NCI-H510A treated with DMSO at 0.1 percent for 48 hours (cell line): ENCODE measurements around the gene LHFPL3.
"Not testable (repeated sequence)": the region's sequence is repeated elsewhere in the genome, so short reads cannot be mapped to it uniquely, and the experiment has no call there.

Source experiments
- DNase-seq: peaks from one replicate; lab custom pipeline; 2025; lab: John Stamatoyannopoulos, UW

LHFPL3 gene

DNA sequence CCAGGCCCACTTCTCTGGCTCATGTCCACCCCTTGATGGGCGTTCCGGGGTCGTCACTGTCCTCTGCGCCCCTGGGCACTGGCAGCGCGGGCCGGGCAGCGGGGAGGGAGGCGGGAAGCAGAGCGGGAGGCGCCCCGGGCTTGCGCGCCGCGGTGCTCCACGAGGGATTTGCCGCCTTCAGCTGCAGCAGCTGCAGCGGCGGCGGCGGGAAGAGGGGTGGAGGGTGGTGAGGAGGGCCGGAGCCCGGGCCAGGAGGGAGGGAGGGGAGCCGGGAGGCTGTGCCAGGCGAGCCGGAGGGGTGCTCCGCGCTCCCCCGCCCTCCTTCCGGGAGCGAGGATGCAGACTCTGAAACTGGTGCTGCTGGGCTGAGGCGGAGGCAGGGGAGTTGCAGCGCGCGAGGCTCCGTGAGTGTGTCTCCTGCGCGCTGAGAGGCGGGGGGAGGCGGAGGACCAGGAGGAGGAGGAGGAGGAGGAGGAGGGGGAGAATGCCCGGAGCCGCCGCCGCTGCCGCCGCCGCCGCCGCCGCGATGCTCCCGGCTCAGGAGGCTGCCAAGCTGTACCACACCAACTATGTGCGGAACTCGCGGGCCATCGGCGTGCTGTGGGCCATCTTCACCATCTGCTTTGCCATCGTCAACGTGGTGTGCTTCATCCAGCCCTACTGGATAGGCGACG lies at the start of gene LHFPL3:
Gene LHFPL3, plus strand, starts transcription at position 308 of the 674 bp plus-strand sequence.
- peak; percentile 28 for DNase-seq

DNA sequence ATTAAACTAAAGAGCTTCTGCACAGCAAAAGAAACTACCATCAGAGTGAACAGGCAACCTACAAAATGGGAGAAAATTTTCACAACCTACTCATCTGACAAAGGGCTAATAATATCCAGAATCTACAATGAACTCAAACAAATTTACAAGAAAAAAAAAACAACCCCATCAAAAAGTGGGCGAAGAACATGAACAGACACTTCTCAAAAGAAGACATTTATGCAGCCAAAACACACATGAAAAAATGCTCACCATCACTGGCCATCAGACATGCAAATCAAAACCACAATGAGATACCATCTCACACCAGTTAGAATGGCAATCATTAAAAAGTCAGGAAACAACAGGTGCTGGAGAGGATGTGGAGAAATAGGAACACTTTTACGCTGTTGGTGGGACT lies 46.7 kb upstream of the LHFPL3 start:
- DNase-seq, result not testable (repeated sequence)

DNA sequence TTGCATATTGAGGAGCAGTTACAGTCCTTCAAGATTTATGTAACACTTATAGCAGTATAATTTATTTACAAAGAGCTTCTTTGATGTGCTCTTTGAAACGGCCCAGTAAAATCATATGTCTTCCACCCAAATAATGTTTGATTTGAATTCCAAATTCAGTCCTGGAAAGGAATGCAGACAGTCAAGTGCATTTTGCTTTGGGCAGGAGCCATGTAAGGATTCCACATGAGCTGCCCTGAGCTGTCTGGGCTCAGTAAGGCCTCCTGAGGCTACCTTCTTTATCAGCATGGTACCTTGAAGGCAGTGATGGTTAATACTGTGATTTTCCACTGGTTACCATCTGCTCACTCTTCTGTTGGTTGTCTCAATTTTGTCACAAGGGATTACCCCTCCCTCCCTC lies 41.6 kb upstream of the LHFPL3 start:
- no peak for DNase-seq

DNA sequence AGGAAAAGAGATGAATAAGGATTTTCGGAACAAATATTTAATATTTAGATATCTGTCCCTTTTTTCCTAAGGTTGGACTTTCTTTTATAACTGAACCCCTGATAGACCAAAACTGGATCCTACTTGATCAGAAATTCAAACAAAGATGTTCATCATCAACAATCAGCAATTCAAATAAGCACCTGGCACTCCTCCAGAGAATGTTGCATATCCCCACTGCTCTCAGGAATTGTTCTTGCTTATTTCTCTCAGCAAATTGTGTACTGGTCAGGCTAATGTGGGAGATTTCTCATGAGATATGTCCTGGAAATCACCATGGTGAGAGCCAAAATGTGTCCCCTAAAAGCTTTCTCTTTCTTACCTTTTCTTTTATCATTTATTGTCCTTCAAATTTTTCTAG lies 40.3 kb upstream of the LHFPL3 start:
- no peak for DNase-seq

DNA sequence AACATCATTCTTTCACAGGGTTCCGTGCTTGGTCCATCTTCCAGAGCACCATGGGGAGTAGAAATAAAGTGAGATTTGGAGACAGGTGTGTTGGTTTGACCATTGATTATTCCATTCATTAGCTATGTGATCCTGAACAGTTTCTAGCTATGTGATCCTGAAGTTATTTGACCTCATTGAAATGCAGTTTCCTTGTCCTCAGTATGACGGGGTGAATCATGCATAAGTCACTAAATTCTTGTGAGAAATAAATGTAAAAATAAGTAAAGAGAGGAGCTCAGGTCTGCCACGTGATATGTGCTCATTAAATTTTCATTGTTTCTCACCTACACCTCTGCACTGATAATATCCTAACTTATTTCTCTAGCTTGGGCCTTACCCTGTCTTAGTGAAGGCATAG lies 34.1 kb upstream of the LHFPL3 start:
- no peak for DNase-seq

DNA sequence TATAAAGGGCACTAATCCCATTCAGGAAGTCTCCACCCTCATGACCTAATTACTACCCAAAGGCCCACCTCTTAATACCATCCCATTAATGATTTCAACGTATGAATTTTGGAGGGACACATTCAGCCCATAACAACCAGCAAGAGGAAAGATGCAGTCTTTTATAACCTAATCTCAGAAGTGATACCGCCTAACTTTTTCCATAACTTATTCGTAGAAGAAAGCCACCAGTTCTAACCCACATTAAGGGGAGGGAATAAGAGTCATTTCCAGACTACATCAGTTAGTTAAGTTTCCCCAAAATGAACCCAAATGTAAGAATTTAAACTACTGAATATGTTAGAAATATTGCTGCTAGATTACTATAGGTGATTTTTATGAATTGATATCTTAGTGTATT lies 32.1 kb upstream of the LHFPL3 start:
- no peak for DNase-seq

DNA sequence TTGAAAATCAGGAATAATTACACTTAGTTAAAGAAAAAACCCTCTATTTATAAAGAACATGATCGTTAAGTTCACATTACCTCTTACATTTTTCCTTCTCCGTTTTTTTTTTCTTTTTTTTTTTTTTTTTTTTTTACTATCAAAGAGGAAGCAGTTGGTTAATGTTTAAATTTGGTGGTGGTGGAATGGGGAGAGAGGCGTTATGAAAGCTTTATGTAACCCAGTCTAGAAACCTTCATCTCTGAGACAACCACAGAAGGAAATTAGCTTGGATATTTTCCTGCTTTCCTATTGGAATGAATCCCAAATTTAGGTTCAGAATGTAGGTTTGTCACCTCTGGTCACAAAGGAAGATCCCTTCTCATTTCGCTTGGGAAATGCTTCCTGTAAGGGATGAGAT lies 31.5 kb upstream of the LHFPL3 start:
- DNase-seq, result no peak

DNA sequence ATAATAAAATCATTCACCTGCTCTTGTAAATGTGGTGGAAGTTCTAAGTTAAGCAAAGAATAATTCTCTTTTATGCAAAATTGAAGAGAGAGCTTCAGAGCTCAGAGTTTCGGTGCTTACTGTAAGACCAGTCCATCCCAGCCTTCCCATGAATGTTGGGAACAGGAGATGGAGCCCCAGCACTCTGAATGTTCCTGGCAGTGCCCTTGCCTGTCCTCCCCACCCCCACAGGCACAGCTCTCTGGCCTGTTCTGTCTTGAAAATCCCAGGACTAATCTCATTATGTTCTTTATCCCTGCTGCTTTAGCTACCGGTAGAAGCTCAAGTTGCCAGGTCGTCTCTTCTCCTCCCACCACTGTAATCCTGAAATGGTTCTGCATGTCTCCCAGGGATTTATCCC lies 29.1 kb upstream of the LHFPL3 start:
- DNase-seq, result no peak

DNA sequence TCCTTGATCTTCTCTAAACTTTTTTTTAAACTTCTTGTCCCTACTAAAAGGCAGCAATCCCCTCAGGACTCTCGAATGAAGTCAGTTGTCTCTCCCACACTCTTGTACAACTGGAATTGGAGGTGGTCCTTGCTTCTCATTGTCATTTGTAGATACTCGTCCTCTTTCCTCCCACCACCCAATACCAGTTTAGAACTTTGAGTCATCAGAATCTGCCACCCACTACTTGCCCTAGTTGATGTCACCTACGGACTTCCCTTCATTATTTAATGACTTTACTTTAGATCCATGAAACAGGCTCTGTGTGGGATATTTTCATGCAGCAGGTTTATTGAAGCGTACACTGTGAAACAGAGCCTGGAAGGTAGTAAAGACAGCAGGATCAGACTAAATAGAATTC lies 28.6 kb upstream of the LHFPL3 start:
- DNase-seq, result no peak

DNA sequence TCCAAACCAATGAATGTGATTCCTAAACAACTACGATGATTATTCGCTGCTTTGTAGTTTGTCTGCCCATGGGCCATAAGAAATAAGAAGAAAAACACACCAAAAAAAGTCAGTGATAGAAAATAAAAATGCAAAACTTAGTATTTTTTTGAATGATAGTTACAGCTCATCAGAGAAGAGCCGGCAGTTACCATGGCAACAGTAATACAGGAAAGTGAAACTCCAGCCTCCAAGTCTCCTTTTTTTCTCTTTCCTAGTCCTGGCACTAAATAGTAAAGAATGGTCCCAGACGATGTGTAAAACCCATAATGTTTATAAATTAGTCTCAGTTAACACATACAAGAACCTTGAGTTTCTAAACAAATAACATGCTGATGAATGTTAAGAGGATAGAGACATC lies 21.6 kb upstream of the LHFPL3 start:
- DNase-seq, result no peak

DNA sequence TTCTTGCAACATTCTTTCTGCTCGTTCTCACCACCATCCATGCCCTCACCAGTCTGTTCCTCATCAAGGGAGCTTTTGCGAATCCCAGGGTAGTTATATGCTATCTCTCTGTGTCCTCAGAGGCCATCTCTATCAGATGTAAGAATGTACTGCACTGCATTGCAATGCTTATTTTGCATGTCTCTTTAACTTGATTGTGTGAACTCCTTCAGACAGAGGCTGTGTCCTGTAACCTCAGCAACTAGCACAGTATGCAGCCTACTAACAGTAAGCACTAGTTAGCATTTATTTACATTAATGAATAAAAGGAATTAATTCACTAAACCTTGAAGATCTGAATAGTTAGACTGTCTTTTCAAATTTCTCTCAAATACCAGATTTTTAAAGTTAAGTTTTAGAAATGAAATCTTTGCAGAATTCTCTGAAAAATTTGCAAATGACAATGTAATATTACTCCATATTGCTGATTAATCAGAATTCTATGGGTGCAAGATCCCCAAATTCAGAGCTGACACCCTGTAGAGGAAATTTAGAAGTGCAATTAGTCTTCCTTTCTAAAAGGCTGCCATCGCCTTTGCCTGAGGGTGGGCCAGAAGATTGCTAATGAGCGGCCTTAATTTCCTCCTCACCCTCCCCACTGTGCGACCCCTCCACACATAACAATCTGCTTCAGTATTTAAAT lies 10.3 kb upstream of the LHFPL3 start:
- DNase-seq, result no peak

DNA sequence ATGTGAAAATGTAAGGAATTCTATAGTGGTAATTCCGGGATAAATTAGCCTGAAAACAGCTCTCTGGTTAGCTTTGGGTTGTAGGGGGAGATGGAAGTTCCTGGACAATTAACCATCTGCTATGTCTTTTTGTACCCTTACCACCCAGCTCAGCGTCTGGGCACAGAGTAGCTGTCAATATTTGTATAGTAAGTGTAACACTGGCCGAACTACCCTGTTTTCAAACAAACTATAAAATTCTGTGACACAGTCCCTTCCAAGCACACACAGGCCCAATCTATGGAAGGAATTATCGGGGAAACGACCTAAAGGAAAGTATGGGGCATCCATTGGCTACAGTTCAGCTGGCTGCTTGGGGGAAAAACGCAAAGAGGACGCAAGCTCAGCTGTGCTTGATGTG lies 869 bp upstream of the LHFPL3 start:
- DNase-seq, result no peak

DNA sequence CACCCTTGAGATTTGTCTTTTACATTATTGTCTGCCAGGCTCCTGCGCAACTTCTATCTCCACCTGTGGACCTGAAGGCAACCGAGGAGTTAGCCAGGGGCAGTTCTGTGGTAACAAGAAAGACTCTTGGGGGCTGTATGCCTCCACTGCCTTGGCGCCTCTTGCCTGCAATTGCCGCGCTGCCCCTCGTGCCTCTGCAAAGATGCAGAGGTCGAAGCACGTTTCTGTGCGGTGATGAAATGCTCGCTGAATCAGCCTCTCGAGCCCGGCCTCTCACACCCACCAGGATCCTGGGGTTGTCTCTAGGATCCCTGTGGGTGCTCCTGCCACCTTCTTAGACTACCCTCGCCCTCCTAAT lies 486 bp upstream of the LHFPL3 start:
- DNase-seq, result no peak

DNA sequence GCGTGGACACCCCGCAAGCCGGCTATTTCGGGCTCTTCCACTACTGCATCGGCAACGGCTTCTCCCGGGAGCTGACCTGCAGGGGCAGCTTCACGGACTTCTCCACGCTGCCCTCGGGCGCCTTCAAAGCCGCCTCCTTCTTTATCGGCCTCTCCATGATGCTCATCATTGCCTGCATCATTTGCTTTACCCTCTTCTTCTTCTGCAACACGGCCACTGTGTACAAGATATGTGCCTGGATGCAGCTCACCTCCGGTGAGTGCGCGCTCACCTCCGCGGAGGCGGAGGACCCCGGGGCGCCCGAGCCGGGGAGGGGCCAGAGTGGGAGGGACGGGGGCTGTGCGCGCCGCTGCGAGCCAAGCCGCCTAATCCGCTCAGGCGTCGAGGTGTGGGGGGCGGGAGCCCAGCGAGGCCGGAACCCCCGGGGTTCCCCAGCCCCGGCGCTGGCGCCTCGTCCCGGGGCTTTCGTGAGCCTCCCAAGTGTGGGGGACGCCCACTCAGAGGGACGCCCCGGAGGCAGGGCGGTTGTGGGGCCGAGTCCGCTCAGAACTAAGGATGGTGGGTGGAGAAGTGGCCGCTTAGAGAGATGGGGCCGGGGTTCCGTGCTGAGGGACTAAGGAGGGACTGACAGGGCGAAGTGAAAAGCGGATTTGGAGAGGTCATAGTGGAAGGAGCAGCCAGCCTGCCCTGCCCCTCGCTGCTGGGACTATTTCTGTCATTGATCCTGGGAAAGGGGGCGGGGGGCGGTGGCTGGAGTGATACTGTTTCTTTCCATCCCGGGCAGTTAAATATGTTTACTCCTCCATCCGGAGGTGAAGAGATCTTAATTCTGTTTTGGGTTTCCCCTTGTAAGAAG lies 795 bp downstream of the LHFPL3 start:
- no peak for DNase-seq

DNA sequence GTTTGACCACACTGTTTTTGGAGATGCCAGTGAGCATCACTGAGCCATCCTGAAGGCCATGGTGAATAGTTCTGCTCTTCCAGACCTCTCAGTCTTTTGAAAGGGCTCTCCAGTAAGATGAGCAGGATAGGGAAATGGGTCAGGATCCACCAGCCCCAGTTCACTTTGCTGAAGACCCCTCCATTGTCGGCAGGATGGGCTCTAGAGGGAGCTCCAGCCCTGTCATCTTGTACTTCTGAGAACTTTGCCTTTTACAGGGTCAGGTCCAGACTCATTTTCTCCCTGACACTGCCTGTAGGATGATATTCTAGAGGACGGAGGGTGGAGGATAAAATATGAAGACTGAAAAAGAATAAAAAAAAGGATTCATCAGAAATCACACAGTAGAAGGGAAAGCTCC lies 13.1 kb downstream of the LHFPL3 start:
- DNase-seq, result peak; percentile 5

DNA sequence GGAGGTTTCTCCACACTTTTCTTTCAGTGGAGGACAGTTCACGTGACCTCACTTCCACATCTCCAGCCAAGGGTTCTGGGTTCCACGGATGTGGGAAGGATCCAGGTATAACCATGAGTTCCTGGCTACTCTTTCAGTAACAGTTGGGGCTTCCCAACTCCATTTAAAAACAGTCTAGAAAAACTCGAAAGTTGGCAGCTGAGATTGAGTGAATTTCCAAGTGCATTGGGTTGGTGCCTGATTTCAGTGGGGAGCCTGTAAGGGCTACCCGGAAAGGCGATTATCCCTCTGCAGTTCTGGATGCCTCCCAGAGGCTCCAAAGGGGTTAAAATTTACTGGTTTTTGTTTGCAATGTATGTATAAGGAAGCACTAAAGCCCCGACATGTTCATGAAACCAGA lies 24.3 kb downstream of the LHFPL3 start:
- DNase-seq, result no peak

DNA sequence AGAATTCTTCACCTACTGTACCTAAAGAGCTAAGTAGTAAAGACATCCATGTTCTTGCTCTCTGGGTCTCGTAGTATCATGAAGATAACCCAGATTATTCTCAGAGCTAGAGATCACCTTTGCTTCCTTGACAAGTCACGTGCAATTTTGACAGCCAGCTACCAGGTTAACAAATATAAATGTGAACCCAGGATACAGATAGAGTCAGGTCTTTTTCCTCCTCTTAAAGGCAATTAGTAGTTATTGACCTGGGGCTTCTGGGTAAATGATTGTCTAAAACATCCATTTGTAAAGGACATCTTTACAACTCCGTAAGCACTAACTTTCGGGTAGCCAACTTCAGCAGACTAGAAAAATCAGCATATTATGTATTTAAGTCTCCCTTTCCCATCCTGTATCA lies 28.8 kb downstream of the LHFPL3 start:
- no peak for DNase-seq

DNA sequence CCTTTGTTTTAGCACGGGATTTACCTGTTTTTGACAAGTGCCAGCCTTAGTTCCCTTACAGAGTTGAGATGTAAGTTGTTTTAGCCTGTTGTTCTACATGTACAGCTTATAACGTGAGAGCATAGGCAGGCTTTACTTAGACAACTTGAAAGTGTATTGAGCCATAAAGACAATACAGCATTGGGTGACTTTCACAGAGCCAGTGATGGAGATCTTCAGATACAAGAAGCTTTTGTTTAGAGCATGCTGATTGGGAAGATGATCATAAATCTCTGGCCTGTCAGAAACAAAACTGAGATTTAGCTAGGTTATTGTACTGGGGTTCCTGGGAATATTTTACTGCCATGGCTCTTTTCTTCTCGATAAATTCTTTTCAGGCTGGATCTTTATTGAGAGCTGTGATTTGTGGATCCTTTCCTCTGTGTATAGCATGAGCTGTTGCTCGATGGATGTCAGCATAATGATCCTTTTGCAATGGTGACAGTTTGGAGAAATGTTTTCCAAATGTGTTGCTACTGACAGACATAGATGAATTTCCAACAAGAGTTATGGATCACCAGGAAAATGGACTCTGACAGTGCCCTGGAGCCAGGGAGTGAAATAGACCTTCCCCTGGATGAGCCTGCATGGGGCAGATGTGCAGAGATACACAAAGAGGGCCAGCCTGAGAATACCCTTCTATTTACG lies 30.2 kb downstream of the LHFPL3 start:
- no peak for DNase-seq

DNA sequence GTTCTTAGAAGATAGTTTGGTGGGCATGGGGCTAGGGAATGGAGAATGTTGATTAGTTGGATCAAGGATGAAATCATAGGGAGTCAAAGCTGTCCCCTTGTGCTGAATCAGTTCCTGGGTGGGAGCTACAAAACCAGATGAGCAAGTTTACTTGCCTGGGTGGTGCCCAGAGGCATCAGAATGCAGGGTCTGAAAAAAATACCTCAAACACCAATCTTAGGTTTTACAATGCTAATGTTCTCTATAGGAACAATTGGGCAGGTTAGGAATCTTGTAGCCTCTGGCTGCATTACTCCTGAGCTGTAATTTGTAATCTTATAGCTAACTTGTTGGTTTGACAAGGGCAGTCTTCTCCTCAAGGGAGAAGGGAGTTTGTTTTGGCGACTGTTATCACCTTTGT lies 34.4 kb downstream of the LHFPL3 start:
- no peak for DNase-seq

DNA sequence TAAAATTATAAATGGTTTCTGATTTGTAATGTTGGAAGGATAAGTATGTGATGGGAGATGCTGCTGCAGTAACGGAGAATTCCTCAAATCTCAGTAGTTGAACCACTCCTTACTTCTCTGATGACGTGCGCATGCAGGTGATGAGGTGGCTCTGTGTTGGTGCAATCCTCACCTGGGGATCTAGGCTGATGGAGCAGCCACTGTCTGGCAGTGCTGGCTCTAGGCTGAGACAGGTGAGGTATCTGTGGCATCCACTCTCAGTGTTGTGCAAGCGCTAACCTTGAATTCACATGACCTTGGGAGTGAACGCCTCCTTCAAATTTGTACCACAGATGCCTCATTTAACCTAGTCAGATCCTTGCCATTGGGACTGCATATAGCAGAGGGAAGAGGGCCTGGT lies 35.0 kb downstream of the LHFPL3 start:
- DNase-seq, result no peak

DNA sequence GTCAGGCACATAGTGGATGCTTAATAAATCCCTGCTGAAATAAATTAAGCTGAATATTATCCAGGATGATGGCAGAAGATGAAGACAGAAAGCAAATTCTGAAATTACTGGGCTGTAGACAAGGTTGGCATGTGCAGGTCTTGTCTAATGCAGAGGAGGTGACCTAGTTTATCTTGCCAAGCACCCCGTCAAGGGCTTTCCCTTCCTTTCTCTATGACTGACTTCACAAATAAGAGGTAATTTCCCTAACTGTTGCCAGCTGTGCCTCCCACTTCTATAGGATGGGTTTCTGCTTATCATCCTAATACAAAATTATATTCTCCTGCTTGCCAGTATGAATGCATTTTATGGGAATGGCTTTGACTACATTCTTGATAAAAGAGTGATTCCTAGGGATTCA lies 38.0 kb downstream of the LHFPL3 start:
- no peak for DNase-seq

DNA sequence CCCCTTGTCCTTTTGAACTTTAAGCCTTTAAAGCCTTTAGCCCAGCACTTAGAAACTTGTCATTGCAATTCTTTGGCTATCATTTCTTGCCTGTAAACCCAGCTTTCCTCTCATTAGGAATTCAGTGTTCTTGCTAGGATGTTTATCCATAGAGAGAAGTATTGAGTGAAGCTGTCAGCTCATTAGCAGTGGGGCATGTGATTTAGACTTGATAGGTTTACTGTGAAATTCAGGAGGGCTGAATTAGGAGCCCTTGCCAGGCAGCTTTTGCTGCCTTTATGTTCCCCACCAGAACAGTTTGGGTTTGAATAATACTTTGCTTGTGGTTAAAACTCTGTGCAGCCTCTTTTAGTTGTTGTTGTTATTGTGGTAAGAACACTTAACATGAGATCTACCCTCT lies 39.5 kb downstream of the LHFPL3 start:
- DNase-seq, result no peak
